GM23248 (cell line): ENCODE results near the gene GTF2H4.

Experiments
- EZH2 ChIP-seq: fragments of 200-600 bp; sonication (generic); IDR thresholded peaks from 2 replicates; pipeline ENCODE4 v1.6.1; 2018; ENCODE audit warnings: antibody characterized with exemption, mild to moderate bottlenecking; ENCODE audit not compliant: insufficient read depth, poor library complexity, severe bottlenecking
- EZH2phosphoT487 ChIP-seq: fragments of 200-600 bp; sonication (generic); IDR thresholded peaks from 2 replicates; pipeline ENCODE4 v1.6.1; 2018; ENCODE audit warnings: antibody characterized with exemption, moderate library complexity, mild to moderate bottlenecking, low read depth; ENCODE audit not compliant: insufficient read depth

- TF ChIP-seq EZH2 = no peak
- TF ChIP-seq EZH2phosphoT487 = no peak
Measured at GRCh38 chr6:30893001-30893591, 14.9 kb upstream of the GTF2H4 start.
